Measurements from ENCODE around the gene UBE3B. TPM values are rescaled to one million over a fixed set of nuclear protein-coding genes. Genes with fewer than 3 reads are reported as not detected.
A peak's percentile ranks its signal among the peaks of the same experiment; 100 is the strongest.

Gene UBE3B
- total RNA-seq, 1 donor from 2014 or later, result 23.0 TPM

DNA sequence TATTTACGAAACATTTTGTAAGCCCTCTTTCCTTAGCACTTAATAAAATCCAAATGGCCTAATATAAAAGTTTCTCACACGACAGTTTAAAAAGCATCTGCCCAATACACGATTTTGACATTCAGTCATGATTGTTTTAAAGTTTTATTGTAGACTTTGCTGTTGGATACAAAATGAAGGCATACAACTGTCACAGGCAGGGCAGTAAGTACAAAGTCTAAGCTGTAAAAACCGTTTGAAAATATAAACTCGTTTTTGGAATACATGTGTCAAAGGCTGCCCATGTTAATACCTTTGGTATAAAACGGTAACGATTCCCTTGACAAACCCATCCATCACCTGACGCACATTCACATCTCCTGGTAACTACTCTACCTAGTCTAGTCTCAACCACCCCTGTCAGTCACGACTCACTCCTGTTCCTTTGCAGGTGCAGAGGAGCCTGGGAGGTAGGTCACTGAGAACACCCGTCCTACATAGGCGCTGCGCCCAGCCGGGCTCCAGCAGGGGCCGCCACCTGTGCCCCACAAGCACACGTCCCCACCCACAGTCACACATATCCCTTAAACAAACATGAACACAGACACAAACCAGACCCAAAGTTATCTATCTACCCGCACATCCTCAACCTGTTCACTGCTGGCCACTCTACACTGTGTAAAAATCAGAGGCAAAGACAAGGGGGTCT, 27.4 kb upstream of the UBE3B start:
- peak in 1 of 2 donors; percentile 36 for DNase-seq (ENCODE audit: low read depth in 2 of 2)

DNA sequence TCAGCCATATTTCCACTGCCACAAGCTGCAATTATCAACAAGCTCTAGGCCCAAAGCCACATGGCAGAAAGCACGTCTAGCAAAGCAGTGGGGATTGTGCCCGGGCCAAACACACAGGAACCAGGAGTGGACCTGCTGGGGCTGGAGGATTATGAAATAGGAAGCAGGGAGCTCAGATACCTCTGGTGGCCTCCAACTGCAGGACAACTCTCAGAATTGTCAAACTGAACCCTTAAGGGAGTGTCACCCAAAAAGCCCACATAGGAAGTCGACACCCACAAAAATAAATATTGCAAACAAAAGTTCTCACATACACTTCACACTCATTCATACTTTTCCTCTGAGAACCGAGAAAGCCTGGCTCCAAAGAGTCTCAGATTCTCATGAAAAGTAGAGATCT, 26.5 kb upstream of the UBE3B start:
- no peak for DNase-seq (ENCODE audit: low read depth in 2 of 2)

DNA sequence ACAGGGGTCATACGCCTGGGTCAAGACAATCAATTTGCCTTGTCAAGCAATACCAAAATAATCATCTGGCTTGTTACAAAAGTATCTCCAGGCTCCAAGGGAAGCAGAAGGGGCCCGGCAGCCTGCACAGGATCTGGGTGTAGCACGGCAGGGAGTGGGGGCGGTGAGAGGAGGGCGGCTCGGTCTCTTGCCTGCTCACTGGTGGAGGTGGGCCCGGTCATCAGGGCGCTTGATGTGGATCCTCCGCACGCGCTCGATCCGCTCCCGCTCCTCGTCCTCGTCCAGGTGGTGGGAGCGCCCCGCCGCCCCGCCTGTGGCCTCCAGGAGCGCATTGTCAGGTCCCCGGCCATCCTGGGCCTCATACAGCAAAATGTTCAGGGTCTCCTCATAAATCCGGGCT, 26.0 kb upstream of the UBE3B start:
- no peak for DNase-seq (ENCODE audit: low read depth in 2 of 2)

DNA sequence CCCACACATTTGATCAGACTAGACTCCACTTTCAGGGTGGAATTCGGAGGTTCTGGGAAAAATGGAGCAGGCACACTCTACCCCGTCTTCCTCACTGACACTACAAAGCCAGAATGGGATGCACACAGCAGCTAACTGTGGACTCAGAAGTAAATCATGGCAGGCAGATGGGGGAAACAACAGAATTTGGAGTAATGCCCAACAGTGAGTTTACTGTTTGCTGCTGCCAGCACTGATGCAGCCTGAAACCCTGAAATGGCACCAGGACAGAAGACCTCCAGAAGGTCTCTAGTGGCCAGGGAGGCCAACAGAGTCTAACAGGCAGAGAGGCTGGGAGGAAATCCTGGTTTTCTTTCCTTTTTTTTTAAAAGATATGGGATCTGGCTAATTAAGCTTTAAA, 24.9 kb upstream of the UBE3B start:
- no peak for DNase-seq (ENCODE audit: low read depth in 2 of 2)

DNA sequence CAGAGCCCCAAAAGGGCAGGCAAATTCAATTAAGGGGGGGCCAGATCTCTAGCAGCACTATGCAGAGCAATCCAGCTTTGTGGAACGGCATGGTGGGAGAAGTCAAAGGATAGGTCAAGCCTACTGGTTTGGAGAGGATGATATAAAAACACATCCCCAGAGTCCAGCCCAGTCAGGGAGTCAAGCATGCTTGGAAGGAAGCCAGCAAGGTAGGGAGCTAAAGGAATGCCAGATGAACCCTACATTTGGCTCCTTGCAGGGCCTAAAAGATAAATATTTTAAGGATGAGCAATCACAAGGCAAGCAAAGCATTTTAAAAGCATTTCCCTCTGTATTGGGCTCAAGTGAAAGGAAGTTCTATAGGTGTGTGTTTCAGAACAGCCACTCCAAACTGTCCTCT, 21.7 kb upstream of the UBE3B start:
- no peak for DNase-seq (ENCODE audit: low read depth in 2 of 2)

DNA sequence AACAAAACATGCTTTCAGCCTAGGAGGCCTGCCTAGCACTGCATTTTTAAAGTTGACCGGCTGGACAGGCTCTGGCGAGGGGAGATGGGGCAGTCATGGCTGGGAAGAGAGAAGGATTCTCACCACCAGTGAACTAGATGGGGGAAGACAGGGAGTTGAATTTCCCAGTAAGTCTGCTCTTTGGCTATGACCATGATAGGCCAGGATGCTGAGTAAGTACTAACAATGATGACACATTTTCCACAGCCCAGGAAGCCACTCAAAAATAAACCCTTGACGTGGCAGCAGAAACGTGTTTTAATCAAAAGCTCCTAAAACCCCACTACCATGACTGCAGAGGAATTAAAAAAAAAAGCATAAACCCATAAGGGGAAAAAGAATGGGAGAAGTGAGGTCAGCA, 19.3 kb upstream of the UBE3B start:
- DNase-seq (ENCODE audit: low read depth in 2 of 2), result peak; percentile 52 to 82

DNA sequence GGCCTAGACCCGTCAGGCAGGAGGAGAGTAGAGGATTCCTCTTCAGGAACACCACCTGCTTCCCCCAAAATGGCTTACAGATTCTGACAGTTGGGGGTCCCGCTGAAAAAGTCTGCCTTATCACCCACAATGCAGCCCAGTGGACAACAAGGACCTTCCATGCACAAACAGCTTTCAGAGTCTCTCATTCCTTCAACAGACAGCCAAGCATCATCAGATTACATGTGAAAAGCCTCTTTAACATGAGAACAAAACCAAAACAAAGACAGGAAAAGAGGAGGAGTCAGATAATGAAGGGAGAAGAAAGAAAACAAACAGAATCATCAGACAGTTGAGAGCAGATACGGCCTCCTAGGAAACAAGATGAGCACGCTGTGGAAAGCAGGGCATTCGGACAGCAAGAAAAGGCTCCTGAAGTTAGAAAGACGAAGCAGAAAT, 18.6 kb upstream of the UBE3B start:
- DNase-seq (ENCODE audit: low read depth in 2 of 2), result peak; percentile 28 to 77

DNA sequence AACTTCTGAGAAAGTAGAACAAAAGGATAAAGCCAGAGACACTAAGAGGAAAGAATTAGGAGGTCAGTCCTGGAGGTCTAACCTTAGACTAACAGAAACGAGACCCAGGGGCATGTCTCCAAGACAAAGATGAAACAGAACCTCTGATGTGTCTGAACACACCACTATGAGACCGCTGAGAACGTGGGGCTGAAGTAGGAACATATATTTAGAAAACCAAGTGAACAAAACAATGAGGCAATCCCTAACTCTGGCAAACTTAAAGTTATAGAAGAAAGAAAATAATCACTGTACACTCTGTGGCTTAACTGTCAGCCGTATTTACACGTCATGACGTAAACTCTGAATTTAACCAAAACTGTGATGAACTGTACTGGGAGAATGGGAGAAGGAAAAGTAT, 18.2 kb upstream of the UBE3B start:
- no peak for DNase-seq (ENCODE audit: low read depth in 2 of 2)

DNA sequence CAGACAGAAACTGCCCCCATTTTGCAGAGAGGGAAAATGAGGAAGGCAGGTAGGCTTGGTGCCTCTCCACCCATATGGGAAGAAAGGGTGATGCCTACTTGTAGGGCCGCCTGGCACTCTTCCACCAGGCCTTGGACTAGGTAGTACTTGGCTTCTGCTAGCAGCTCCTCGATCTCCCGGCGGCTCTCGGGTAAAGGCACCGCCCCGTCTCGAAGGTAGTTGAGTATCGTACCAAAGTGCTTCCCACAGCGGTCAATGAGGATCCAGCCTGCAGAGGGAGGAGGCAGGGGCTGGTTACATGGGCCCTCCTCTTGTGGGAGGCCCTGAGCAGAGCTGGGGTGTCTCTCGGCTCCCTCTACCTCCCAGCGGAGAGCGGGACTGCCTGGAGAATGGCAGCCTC, 16.9 kb upstream of the UBE3B start:
- no peak for DNase-seq (ENCODE audit: low read depth in 2 of 2)

DNA sequence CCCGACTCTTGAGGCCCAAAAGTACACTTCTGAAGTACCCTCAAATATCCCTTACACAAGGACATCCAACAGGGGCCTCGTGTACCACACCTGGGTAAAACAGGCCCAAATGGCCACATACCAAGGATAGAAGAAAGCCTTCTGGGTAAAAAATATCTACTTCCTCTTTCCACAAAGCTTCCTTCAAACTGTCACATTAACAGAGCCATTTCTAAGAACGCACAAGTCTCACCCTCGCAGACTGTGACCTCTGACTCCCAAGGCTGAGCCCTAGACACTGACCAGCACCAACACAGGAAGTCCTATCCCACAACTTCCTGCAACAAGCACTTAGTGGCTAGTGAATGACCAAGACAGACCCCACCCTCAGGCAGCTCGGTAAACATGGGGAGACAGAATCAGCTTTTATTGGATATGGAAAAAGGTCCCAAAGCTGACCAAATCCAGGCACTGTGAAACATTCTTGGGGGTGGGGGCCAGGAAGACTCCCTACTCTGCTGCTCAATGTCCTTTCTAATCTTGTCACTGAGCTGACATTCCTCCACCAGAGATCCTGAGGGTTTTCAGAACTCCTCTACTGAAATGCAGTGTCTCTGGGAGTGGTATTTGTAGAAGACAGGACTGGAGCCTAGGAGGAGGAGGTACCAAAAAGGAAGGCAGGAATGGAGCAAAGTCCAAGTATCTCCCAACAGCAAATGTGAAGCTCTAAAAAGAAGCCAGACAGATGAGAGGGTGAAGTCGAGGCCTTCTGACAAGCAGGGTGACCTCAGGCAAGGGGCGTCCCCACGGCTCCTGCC, 16.2 kb upstream of the UBE3B start:
- peak in 1 of 2 donors; percentile 73 for DNase-seq (ENCODE audit: low read depth in 2 of 2)

DNA sequence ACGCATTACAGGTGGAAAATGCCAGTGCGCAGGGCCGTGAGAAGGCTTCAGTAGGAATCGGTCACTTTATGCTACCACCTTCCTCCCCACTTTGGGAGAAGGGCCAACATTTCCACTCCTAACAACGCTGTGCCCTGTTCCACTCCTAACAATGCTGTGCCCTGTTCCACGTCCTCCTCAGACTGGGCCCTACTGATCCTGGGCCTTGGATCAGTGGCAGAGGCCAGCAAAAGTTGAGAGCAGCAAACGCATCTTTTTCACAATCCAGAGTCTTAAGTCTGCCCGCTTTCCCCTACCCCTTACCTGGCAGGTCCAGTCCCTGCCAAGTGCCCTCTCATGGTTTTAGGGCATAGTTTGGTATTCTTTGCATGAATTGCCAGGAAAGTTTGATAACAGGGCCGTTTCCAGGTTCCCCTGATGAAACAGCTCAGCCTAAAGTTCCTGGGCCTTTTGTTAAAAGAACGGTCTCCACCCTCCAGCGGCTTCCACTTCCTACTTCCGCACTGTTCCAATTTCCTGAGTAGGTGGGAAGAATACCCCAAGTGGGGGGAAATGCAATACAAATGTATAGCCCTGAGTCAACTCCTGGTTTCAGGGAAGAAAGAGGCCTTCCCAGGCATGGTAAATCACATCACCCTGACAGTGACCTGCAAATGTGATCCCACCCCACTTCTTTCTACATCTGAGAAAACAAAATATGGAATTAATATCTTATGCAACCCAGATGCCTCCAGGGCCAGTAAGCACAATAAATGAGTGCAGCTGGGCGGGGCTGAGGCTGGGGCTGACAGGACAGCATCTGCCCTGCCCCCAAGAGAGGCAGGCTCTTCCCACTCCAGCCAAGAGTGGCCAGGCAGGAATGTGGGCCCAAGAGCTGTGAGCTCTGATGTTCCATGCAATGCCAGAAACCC, 15.3 kb upstream of the UBE3B start:
- peak; percentile 38 to 72 for DNase-seq (ENCODE audit: low read depth in 2 of 2)

DNA sequence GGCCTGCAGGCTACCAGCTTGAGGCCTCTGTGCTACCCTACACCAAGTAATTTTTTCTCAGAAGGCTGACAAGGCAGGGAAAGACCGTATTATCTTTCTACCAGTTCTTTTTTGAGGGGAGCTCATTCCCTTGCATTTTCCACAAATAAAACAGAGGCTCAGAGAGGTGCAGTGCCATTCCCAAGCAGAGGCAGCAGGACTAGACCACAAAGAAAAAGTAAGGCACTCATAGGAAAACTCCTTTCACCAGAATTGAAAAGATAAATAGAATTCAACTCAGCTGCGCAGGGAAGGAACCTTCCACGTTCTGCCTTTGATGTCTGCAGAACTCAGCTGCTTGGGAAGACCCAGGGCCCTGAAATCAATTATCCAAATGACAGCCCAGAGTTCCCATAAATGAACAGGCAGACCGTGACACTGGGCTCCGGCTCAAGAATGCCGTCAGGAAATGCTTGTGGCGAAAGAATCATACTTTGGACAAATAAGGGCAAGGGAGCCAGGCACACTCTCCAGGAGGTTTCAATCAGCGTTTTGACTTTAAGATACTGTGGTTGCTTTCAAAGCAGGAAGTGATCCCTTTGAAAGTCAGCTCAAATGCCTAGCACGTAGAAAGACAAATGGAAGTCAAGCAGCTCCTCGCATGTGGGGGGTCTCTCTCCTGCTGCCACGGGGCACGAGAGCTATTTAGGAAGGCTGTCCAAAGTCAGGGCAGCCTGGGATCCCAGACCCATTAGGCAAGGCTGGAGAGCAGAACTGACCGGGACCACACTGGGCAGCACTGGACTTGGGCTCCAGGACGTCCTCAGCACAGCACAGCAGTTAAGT, 14.4 kb upstream of the UBE3B start:
- peak; percentile 24 to 86 for DNase-seq (ENCODE audit: low read depth in 2 of 2)

DNA sequence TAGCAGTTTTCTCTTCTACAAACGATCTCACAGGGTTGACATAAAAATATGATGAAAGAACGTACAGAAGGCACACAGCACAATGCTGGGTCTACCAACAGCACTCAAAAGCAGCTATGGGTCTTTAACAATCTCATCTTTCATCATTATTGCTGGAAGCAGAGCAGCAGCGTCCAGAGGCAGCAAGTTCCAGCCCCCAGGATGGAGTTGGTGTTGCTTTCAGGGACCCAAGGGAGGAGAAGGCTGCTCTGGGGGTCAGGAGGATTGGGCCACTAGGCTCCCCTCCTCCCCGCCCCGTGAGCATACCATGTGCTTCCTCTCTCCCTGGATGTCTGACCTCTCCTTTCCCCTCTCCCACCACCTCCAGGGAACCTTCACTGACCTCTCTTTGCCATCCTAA, 13.7 kb upstream of the UBE3B start:
- DNase-seq (ENCODE audit: low read depth in 2 of 2), result no peak

DNA sequence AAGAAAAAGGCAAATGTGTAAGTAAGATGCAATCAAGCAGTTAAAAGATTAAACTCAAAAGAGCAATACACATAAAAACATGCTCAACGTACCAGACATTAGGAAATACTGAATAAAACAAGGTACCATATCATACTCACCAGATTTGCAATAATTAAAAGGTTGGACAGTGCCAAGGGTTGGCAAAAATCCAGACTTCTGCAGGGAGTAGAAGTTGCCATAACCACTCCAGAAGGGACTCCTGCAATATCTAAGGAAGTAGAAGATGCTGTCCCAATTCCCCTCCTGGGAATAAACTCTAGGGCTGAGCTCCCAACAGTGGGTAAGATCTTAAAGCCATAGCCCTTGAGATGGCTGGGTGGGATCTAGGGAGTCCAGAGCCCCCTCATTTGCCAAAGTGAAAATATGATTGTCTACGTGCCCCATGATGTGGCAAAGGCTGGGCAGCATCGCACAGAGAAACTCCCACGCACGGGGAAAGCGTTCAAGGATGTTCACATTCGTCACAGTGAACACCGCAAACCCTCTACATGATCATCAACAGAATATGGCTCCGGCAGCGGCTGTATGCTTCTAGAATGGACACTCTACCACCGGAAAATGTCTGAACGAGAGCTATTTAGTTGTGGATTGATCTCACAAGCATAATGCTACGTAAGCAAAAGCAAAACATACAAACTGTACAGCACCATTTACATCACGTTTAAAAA, 12.6 kb upstream of the UBE3B start:
- peak in 1 of 2 donors; percentile 25 for DNase-seq (ENCODE audit: low read depth in 2 of 2)

DNA sequence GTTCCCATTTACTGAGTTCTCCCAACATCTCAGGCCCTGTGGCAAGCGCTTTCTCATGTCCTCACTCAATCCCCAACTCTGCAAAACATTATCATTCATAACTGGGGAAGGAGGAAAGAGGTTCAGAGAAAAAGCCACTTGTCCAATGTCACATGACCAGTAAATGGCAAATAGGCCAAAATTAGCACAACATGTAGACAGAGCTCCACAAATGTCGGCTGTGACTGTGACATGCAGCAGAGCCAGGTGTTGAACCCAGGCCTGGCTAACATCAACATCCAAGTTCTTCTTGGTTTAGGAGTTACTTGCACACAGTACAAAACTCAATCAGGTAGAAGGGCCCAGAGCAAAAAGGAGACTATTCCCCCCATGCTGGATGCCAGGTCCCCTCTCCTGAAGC, 11.1 kb upstream of the UBE3B start:
- DNase-seq (ENCODE audit: low read depth in 2 of 2), result no peak

DNA sequence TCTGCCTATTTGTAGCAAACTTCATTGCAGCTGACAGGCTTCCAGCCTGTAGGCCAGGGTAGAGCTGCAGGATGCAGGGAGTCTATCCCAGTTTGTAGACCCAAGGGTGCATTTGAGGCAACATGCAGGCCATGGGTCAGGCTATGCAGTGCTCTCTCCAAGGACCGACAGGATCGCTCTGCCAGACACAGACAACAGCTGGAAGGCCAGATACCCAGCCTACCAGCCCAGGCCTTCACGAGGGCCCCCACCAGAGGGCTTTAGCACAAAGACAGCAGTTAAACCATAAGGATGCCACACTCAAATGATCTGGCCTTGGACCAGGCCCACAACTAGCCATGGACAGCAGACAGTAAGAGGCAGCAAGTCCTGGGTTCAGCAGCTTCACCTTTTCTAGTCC, 10.6 kb upstream of the UBE3B start:
- DNase-seq (ENCODE audit: low read depth in 2 of 2), result no peak

DNA sequence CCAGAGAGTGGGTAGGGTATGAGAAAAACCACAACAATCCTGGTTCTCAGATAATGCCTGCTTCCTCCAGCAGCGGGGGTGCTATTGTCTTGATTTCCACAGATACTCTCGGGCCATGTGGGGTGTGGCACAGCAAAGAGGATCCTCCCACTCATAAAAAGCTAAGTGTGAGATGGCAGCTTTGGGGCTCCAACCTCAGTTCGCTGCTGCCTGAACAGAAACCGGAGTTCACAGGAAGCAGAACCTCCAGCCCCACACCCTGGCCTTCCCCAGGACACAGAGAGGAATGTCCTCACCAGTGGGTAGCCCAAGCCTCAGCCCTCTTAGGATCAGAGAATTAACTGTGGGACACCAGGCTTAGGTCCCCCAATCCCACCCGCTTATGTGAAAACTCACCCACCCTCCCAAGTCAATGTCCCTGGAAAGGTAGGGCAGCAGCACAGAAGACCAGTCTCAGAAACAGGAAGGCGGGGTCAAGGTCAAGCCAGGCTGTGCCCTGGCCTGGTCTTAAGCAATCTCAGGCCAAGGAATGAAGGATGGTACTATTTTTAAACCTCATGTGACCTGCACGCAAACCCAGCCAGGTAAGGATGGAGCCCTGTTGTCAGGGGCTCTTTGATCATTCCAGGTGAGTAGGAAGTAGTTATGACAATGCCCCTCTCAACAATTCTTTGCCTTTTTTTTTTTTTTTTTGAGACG, 9.3 kb upstream of the UBE3B start:
- peak in 1 of 2 donors; percentile 32 for DNase-seq (ENCODE audit: low read depth in 2 of 2)

DNA sequence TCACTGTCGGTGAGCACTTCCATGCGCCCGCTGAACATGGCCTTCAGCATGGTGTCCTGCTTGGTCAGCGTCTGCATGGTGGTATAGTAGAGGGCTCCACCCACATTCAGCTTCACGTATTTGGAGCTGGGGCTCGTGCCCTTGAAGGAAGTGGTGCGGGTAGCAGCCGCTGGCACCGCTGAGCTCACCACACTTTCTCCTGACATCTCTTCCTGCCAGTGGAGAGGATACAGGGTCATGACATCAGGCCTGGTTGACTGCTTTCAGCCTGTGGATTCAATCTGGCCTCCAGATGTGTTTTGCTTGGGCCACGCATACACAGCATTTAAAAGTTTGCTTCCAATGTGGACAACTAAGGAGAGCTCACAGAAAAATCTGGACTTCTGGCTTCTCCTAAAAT, 7.9 kb upstream of the UBE3B start:
- DNase-seq (ENCODE audit: low read depth in 2 of 2), result peak in 1 of 2 donors; percentile 13

DNA sequence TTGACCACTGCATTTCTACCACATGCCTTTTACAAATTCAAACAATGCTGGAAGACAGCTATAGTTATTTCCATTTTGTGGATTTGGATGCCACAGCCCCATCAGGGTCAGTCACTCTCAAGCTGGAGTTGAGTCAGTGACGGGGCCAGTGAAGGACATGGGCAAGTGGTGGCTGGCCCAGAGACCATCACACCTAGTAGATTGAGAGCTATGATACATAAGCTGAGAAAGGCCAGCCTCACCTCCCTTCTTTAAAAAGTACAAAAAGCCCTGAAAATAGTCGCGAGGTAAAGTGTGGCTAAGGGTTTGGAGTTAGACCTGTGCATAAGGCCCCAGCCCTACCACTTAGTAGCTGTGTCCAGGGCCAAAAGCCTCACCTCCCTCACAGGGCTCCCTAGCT, 4.4 kb upstream of the UBE3B start:
- DNase-seq (ENCODE audit: low read depth in 2 of 2), result no peak
